HFFc6 (cell line): Measurements from ENCODE around the gene CREB3L2. TPM values are rescaled to one million over a fixed set of nuclear protein-coding genes. Genes with fewer than 3 reads are reported as not detected.
"Not testable (repeated sequence)": the region's sequence is repeated elsewhere in the genome, so short reads cannot be mapped to it uniquely, and the experiment has no call there.

Experiments
- DNase-seq: peaks from one replicate; pipeline ENCODE4 v3.0.0-alpha.2; 2018
- H3K27ac Mint-ChIP-seq: 2 replicates; pipeline ENCODE4 v1.8.0; 2020; ENCODE audit warnings: mild to moderate bottlenecking, mixed read lengths
- H3K27me3 Mint-ChIP-seq: 2 replicates; pipeline ENCODE4 v1.8.0; 2021; ENCODE audit warnings: mild to moderate bottlenecking, moderate library complexity, mixed read lengths; ENCODE audit not compliant: insufficient read depth
- H3K36me3 Mint-ChIP-seq: 2 replicates; pipeline ENCODE4 v1.8.0; 2021; ENCODE audit warnings: low read depth, mixed read lengths
- H3K4me1 Mint-ChIP-seq: 2 replicates; pipeline ENCODE4 v1.8.0; 2020; ENCODE audit warnings: low read depth, mixed read lengths
- H3K4me3 Mint-ChIP-seq: 2 replicates; pipeline ENCODE4 v1.8.0; 2020; ENCODE audit warnings: mild to moderate bottlenecking, moderate library complexity, mixed read lengths
- H3K9me3 Mint-ChIP-seq: 2 replicates; pipeline ENCODE4 v1.8.0; 2020; ENCODE audit warnings: mild to moderate bottlenecking, mixed read lengths
- total RNA-seq, 6 experiments: library from RNA; stranded (reverse); fragmentation: NEBNext Ultra II Directional; extraction: Animal tissue kit (Norgen Biotek cat#: 25700); gene quantifications; 2 replicates in 1 of 6; 3 replicates in 5 of 6; pipeline ENCODE4 v1.2.3, GENCODE V29; 2021
- TF ChIP-seq, protein P1 (sequence below): fragments of 200-600 bp; sonication (generic); IDR thresholded peaks from 2 replicates; pipeline ENCODE4 v1.5.0; 2021; ENCODE audit warnings: antibody characterized with exemption, mild to moderate bottlenecking

CREB3L2 gene
- total RNA-seq, 6 experiments from 2014 or later, result 112 to 139 (median 123) TPM

DNA sequence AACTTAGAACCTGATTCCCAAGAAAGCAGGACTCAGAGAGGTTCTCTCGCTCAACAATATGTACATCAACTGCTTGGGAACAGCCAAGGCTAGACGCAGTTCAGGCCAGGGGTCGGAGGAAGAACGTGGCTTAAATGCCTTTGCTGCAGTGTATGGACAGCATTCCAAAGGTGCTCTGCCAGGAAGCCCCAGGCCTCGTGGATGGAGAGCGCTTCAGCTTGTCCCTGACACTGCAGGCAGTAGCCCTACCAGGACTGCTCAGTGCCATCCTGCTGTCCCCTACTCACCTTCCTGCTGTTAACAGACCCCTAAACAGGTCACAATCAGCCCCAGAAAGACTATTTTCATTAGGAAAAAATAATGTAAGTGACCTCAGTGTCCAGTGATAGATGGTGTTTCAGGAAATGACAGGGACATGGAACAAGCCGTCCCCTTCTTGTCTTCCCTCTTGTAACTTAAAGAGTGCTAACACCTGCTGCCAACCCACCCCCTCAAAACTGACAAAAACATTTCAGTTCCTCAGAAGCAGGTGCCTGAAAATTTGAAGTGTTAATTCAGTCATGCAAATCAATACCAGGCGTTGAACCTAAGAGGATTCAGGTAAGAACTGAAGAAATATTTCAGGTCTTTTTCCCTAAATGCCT is 16.5 kb downstream of the CREB3L2 start:
- Mint-ChIP-seq H3K4me1 (no peaks in the 10 kb centered on the region; the same call in 1 of the 2 replicates), H3K9me3 (peaks cover 9% of the 10 kb centered on the region; the same call in 1 of the 2 replicates), H3K36me3 (peaks cover 49% of the 10 kb centered on the region), H3K4me3 (no peak overlapping the region), H3K27ac (no peak overlapping the region), H3K27me3 (no peaks in the 10 kb centered on the region; the same call in 1 of the 2 replicates)
- TF ChIP-seq, protein P1, sequence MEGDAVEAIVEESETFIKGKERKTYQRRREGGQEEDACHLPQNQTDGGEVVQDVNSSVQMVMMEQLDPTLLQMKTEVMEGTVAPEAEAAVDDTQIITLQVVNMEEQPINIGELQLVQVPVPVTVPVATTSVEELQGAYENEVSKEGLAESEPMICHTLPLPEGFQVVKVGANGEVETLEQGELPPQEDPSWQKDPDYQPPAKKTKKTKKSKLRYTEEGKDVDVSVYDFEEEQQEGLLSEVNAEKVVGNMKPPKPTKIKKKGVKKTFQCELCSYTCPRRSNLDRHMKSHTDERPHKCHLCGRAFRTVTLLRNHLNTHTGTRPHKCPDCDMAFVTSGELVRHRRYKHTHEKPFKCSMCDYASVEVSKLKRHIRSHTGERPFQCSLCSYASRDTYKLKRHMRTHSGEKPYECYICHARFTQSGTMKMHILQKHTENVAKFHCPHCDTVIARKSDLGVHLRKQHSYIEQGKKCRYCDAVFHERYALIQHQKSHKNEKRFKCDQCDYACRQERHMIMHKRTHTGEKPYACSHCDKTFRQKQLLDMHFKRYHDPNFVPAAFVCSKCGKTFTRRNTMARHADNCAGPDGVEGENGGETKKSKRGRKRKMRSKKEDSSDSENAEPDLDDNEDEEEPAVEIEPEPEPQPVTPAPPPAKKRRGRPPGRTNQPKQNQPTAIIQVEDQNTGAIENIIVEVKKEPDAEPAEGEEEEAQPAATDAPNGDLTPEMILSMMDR, result no peak
- no peak for DNase-seq

DNA sequence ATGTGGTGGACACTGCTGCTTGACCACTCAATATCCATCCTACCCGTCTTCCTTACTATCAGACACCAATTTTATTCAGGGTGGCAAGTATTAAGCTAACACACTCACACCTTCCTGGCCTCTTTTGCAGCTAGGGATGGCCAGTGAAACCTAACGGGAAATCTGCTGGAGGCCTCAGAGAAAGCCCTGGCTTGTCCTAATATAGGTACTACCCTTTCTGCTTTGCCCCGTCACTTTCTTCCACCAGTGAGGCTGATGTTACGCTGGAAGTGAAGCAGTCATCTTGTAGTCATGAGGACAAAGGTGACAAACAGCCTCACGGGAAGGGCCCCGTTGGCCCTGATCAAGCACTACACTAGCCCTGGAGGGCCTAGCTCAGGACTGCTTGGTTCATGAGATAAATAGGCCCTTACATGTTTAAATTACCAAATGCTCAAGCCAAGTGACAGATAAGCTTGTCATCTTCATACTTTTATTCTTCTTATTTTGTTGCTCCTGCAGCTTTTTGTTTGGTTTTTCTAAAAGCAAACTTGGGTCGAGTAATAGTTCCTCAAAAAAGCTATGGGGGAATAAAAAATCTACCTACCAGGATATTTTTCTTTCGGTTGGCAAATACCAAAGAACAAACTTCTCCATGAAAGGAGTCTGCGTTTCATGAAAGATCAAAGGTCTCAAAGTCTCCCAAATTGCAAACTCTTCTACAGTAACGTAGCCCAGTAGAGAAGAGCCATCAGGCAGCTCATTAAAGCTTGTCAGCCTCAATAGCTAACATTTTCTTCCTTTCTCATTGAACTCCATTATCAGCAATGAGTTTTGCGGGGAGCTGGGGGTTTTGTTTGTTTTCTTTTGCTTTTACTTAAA is 17.5 kb downstream of the CREB3L2 start:
- no peak overlapping the region for H3K4me3 Mint-ChIP-seq
- no peak for DNase-seq
- H3K27me3 Mint-ChIP-seq, result peaks cover 4% of the 10 kb centered on the region; the same call in 1 of the 2 replicates
- peaks cover 9% of the 10 kb centered on the region; the same call in 1 of the 2 replicates for H3K9me3 Mint-ChIP-seq
- no peaks in the 10 kb centered on the region; the same call in 1 of the 2 replicates for H3K4me1 Mint-ChIP-seq
- TF ChIP-seq, protein P1, result no peak
- H3K27ac Mint-ChIP-seq, result peak overlapping the region; percentile 91
- peaks cover 54% of the 10 kb centered on the region for H3K36me3 Mint-ChIP-seq

DNA sequence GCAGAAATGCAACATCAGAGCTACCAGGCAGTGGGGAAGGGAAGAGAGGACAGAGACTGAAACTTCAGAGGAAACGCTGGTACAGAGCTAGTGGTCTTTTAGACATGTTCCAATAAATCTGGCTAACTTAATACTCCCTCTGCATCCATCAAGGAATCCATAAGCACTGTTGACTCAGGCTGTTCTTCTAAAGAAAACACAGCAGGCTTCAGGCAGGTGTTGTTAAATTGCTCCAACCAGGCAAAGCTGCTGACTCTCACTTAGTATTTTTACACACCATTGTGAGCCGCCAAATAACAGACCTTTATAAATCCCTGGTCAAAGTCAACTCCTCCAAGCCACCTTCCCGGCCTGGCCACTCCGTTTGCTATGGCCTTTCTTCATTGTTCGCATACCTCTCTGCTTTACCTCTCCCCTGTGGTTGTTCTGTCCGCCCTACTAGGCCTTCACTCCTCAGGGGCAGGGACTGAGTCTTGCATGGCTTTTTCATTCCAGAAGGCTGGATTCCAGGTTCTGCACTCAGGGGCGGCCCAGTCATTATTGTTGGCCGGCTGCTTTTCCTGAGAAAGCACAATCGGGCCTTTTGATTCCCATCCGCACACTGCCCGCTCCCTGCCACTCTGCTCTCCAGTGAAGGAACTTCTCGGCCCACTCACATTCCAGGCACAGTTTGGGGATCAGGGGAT is 18.4 kb downstream of the CREB3L2 start:
- H3K27me3 Mint-ChIP-seq, result peaks cover 4% of the 10 kb centered on the region; the same call in 1 of the 2 replicates
- no peaks in the 10 kb centered on the region; the same call in 1 of the 2 replicates for H3K4me1 Mint-ChIP-seq
- H3K27ac Mint-ChIP-seq, result peak overlapping the region; percentile 91
- peaks cover 57% of the 10 kb centered on the region for H3K36me3 Mint-ChIP-seq
- TF ChIP-seq, protein P1, result no peak
- DNase-seq, result no peak
- peaks cover 9% of the 10 kb centered on the region; the same call in 1 of the 2 replicates for H3K9me3 Mint-ChIP-seq
- H3K4me3 Mint-ChIP-seq, result no peak overlapping the region

DNA sequence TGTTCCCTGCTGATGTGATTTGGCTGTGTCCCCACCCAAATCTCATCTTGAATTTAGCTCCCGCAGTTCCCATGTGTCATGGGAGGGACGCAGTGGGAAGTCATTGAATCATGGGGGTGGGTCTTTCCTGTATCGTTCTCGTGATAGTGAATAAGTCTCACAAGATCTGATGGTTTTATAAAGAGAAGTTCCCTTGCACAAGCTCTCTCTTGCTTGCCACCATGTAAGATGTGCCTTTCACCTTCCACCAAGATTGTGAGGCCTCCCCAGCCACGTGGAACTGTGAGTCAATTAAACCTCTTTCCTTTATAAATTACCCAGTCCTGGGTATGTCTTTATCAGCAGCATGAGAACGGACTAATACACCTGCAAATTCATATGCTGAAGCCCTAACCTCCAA is 19.5 kb downstream of the CREB3L2 start:
- peaks cover 59% of the 10 kb centered on the region for H3K36me3 Mint-ChIP-seq
- not testable (repeated sequence) for H3K4me1 Mint-ChIP-seq, H3K4me3 Mint-ChIP-seq, H3K27me3 Mint-ChIP-seq, DNase-seq, H3K9me3 Mint-ChIP-seq
- H3K27ac Mint-ChIP-seq, result peak overlapping the region; percentile 91

DNA sequence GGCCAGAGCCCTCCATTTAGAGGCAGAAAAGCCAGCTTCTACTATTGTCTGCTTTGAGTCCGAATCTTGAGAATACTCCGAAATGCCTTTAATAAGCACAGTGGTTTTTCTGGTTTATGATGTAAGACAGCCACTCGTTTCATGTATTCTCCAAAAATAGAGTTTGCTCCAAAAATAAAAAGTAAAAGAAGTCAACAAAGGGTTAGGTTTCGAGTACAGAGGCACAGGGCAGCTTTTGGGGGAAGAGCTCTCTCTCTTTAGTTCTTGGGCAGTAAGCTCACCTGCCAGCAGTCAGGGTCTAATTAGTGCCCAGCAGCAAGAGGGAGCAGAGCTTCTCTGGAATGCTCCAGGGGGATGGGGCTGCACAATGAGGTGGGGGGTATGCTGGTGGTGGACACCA is 20.2 kb downstream of the CREB3L2 start:
- peaks cover 9% of the 10 kb centered on the region; the same call in 1 of the 2 replicates for H3K9me3 Mint-ChIP-seq
- peak overlapping the region; percentile 91 for H3K27ac Mint-ChIP-seq
- peaks cover 67% of the 10 kb centered on the region for H3K36me3 Mint-ChIP-seq
- no peak for DNase-seq
- TF ChIP-seq, protein P1, result no peak
- peak overlapping the region; percentile 72 for H3K4me3 Mint-ChIP-seq
- no peaks in the 10 kb centered on the region; the same call in 1 of the 2 replicates for H3K4me1 Mint-ChIP-seq
- peaks cover 4% of the 10 kb centered on the region; the same call in 1 of the 2 replicates for H3K27me3 Mint-ChIP-seq
